Activated naive CD8-positive, alpha-beta T cell treated with anti-CD3 and anti-CD28 coated beads for 36 hours (primary cell): ENCODE results near the gene GRK5. TPM values are rescaled to one million over a fixed set of nuclear protein-coding genes. Genes with fewer than 3 reads are reported as not detected.

Source experiments
- DNase-seq: peaks from one replicate; pipeline ENCODE4 v3.0.0; 2021
- H3K27ac Mint-ChIP-seq: one replicate; pipeline ENCODE4 v1.8.0; 2022; ENCODE audit warnings: mild to moderate bottlenecking, moderate library complexity, mixed read lengths
- H3K27me3 Mint-ChIP-seq: one replicate; pipeline ENCODE4 v1.8.0; 2022; ENCODE audit warnings: mild to moderate bottlenecking, mixed read lengths
- H3K36me3 Mint-ChIP-seq: one replicate; pipeline ENCODE4 v1.8.0; 2021; ENCODE audit warnings: mild to moderate bottlenecking, mixed read lengths
- H3K4me1 Mint-ChIP-seq: one replicate; pipeline ENCODE4 v1.8.0; 2021; ENCODE audit warnings: mixed read lengths
- H3K4me3 Mint-ChIP-seq: one replicate; pipeline ENCODE4 v1.8.0; 2022; ENCODE audit warnings: mild to moderate bottlenecking, moderate library complexity, mixed read lengths
- H3K9me3 Mint-ChIP-seq: one replicate; pipeline ENCODE4 v1.8.0; 2022; ENCODE audit warnings: mixed read lengths
- total RNA-seq, 2 experiments: library from RNA; stranded (reverse); gene quantifications; one replicate each; pipeline ENCODE4 v1.2.3, GENCODE V29; 2021

The GRK5 gene
- total RNA-seq, 2 experiments from 2014 or later, result 12.8 TPM

GRCh38 chr10:119442758-119443060, 235.3 kb downstream of the GRK5 start:
- no peaks in the 10 kb centered on the region for H3K27me3 Mint-ChIP-seq
- no peaks in the 10 kb centered on the region for H3K9me3 Mint-ChIP-seq
- no peak overlapping the region for H3K27ac Mint-ChIP-seq
- no peak for DNase-seq
- H3K4me3 Mint-ChIP-seq, result no peak overlapping the region
- peaks cover 2% of the 10 kb centered on the region for H3K36me3 Mint-ChIP-seq
- peaks cover 9% of the 10 kb centered on the region for H3K4me1 Mint-ChIP-seq

GRCh38 chr10:119443441-119443840, 236.1 kb downstream of the GRK5 start:
- Mint-ChIP-seq H3K27ac (no peak overlapping the region), H3K27me3 (no peaks in the 10 kb centered on the region), H3K4me1 (peaks cover 9% of the 10 kb centered on the region), H3K4me3 (no peak overlapping the region), H3K9me3 (no peaks in the 10 kb centered on the region), H3K36me3 (peaks cover 2% of the 10 kb centered on the region)
- no peak for DNase-seq

- no peak for DNase-seq
Observed at GRCh38 chr10:119443970-119444660, 236.7 kb downstream of the GRK5 start.

GRCh38 chr10:119444866-119445265, 237.5 kb downstream of the GRK5 start:
- DNase-seq, result no peak
- Mint-ChIP-seq H3K9me3 (no peaks in the 10 kb centered on the region), H3K4me1 (peaks cover 9% of the 10 kb centered on the region), H3K36me3 (no peaks in the 10 kb centered on the region), H3K27ac (no peak overlapping the region), H3K27me3 (no peaks in the 10 kb centered on the region), H3K4me3 (no peak overlapping the region)

More at GRCh38 chr10:119443970-119444660, 236.7 kb downstream of the GRK5 start:
- H3K4me3 Mint-ChIP-seq, result no peak overlapping the region
- H3K36me3 Mint-ChIP-seq, result peaks cover 2% of the 10 kb centered on the region
- H3K9me3 Mint-ChIP-seq, result no peaks in the 10 kb centered on the region
- H3K4me1 Mint-ChIP-seq, result peaks cover 9% of the 10 kb centered on the region
- H3K27ac Mint-ChIP-seq, result no peak overlapping the region
- H3K27me3 Mint-ChIP-seq, result no peaks in the 10 kb centered on the region

GRCh38 chr10:119445311-119445934, 238.1 kb downstream of the GRK5 start:
- Mint-ChIP-seq H3K27ac (peak overlapping the region; percentile 40), H3K4me3 (no peak overlapping the region), H3K4me1 (peaks cover 9% of the 10 kb centered on the region), H3K36me3 (no peaks in the 10 kb centered on the region), H3K27me3 (no peaks in the 10 kb centered on the region), H3K9me3 (no peaks in the 10 kb centered on the region)
- DNase-seq, result peak; percentile 81

GRCh38 chr10:119445935-119446317, 238.6 kb downstream of the GRK5 start:
- Mint-ChIP-seq H3K36me3 (no peaks in the 10 kb centered on the region), H3K4me3 (no peak overlapping the region), H3K4me1 (peaks cover 9% of the 10 kb centered on the region), H3K9me3 (no peaks in the 10 kb centered on the region), H3K27ac (no peak overlapping the region), H3K27me3 (no peaks in the 10 kb centered on the region)
- DNase-seq, result no peak

- Mint-ChIP-seq H3K27ac (no peak overlapping the region), H3K9me3 (no peaks in the 10 kb centered on the region), H3K4me3 (no peak overlapping the region), H3K4me1 (peaks cover 9% of the 10 kb centered on the region), H3K27me3 (no peaks in the 10 kb centered on the region), H3K36me3 (no peaks in the 10 kb centered on the region)
- no peak for DNase-seq
Observed at GRCh38 chr10:119446441-119447277, 239.3 kb downstream of the GRK5 start.

- Mint-ChIP-seq H3K27me3 (no peaks in the 10 kb centered on the region), H3K27ac (no peak overlapping the region), H3K36me3 (no peaks in the 10 kb centered on the region), H3K4me1 (peaks cover 7% of the 10 kb centered on the region), H3K4me3 (no peak overlapping the region), H3K9me3 (no peaks in the 10 kb centered on the region)
- no peak for DNase-seq
Observed at GRCh38 chr10:119447421-119447820, 240.1 kb downstream of the GRK5 start.

- Mint-ChIP-seq H3K4me3 (no peak overlapping the region), H3K4me1 (peaks cover 7% of the 10 kb centered on the region), H3K9me3 (no peaks in the 10 kb centered on the region), H3K27me3 (no peaks in the 10 kb centered on the region), H3K27ac (no peak overlapping the region), H3K36me3 (no peaks in the 10 kb centered on the region)
- no peak for DNase-seq
Observed at GRCh38 chr10:119447823-119448546, 240.6 kb downstream of the GRK5 start.

- H3K9me3 Mint-ChIP-seq, result no peaks in the 10 kb centered on the region
- no peak overlapping the region for H3K4me3 Mint-ChIP-seq
- DNase-seq, result no peak
- H3K36me3 Mint-ChIP-seq, result no peaks in the 10 kb centered on the region
- H3K27ac Mint-ChIP-seq, result no peak overlapping the region
- H3K4me1 Mint-ChIP-seq, result peaks cover 7% of the 10 kb centered on the region
- H3K27me3 Mint-ChIP-seq, result no peaks in the 10 kb centered on the region
Observed at GRCh38 chr10:119448628-119449584, 241.5 kb downstream of the GRK5 start.

- Mint-ChIP-seq H3K27me3 (no peaks in the 10 kb centered on the region), H3K9me3 (no peaks in the 10 kb centered on the region), H3K27ac (no peak overlapping the region), H3K36me3 (no peaks in the 10 kb centered on the region), H3K4me1 (peaks cover 7% of the 10 kb centered on the region), H3K4me3 (no peak overlapping the region)
- DNase-seq, result no peak
Observed at GRCh38 chr10:119449760-119450461, 242.5 kb downstream of the GRK5 start.

GRCh38 chr10:119450606-119451299, 243.4 kb downstream of the GRK5 start:
- no peak overlapping the region for H3K27ac Mint-ChIP-seq
- no peaks in the 10 kb centered on the region for H3K9me3 Mint-ChIP-seq
- H3K4me3 Mint-ChIP-seq, result no peak overlapping the region
- H3K36me3 Mint-ChIP-seq, result no peaks in the 10 kb centered on the region
- DNase-seq, result no peak
- H3K4me1 Mint-ChIP-seq, result peaks cover 4% of the 10 kb centered on the region
- no peaks in the 10 kb centered on the region for H3K27me3 Mint-ChIP-seq

- no peaks in the 10 kb centered on the region for H3K36me3 Mint-ChIP-seq
- no peak overlapping the region for H3K27ac Mint-ChIP-seq
- no peaks in the 10 kb centered on the region for H3K4me1 Mint-ChIP-seq
- no peak overlapping the region for H3K4me3 Mint-ChIP-seq
- DNase-seq, result no peak
- H3K9me3 Mint-ChIP-seq, result no peaks in the 10 kb centered on the region
- no peaks in the 10 kb centered on the region for H3K27me3 Mint-ChIP-seq
Observed at GRCh38 chr10:119451300-119451896, 244.0 kb downstream of the GRK5 start.
